ENCODE results near the gene TPCN1.
A peak's percentile ranks its signal among the peaks of the same experiment; 100 is the strongest.

Gene TPCN1

DNA sequence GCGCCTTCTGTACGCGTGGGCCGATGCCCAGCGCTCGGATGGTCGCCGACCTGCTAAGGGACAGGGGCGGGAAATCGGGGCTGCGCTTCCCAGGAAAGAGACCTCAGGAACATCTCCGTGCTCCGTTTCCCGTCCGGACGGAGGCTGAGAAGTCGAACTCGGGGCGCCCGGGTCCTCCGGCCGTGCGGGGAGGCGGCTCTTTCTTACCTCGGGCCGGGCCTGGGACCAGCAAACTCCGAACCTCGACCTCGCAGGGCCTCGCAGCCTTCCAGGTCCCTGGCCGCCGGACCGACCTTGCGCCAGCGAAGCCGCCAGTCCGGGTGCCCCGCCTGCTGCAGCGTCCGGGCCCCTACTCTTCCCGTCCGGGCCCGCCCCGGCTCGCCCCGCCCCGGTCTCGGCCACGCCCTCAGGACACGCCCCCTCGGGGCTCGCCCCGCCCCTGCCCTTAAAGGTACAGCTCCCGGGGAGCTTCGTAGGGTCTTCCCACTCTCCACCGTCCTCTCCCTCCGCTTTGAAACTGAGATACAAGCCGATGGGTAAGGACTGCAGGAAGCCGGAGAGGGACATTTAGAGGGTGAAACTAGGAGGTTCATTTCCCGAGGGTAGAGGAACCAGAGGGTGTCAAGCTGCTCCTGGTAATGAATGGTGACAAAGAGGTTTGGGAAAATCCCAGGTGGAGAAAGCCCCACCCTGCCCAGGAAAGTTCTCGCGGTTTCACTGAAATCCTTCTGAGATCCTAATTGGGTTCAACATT is 113.7 kb downstream of the TPCN1 start, which contains the start of gene SLC8B1:
Gene SLC8B1, minus strand, starts transcription at position 324 of the 754 bp plus-strand sequence. CDS start 2,231 bp downstream, outside the sequence.
- no peaks in the 10 kb centered on the region for H3K4me1 ChIP-seq (ENCODE audit: control insufficient read depth, insufficient read depth, low read length)
- 2% methylated on average over 62 of the region's 62 CpGs for WGBS, 2 experiments
- no peaks in the 10 kb centered on the region for H3K36me3 ChIP-seq (ENCODE audit: control insufficient read depth, insufficient read depth, low read length)
- peak within 1 kb of the TSS; percentile 48 for H3K4me3 ChIP-seq (ENCODE audit: insufficient read depth, low read depth, low read length)
- H3K27me3 ChIP-seq (ENCODE audit: control insufficient read depth, insufficient read depth, low read length, poor library complexity, severe bottlenecking) = peaks cover 26% of the 10 kb centered on the region
- no peaks in the 10 kb centered on the region for H3K9me3 ChIP-seq (ENCODE audit: control insufficient read depth, low read length)
- H3K27ac ChIP-seq (ENCODE audit: insufficient read depth, low read depth, low read length, poor library complexity, severe bottlenecking) = no peak within 1 kb of the TSS

- H3K27me3 ChIP-seq (ENCODE audit: control insufficient read depth, insufficient read depth, low read length, poor library complexity, severe bottlenecking) = peaks cover 12% of the 10 kb centered on the region
- no peaks in the 10 kb centered on the region for H3K4me1 ChIP-seq (ENCODE audit: control insufficient read depth, insufficient read depth, low read length)
- no peaks in the 10 kb centered on the region for H3K9me3 ChIP-seq (ENCODE audit: control insufficient read depth, low read length)
- no peaks in the 10 kb centered on the region for H3K36me3 ChIP-seq (ENCODE audit: control insufficient read depth, insufficient read depth, low read length)
- 92 to 99% methylated on average over 5 of the region's 5 CpGs for WGBS, 2 experiments
- H3K4me3 ChIP-seq (ENCODE audit: insufficient read depth, low read depth, low read length) = no peak overlapping the region
- H3K27ac ChIP-seq (ENCODE audit: insufficient read depth, low read depth, low read length, poor library complexity, severe bottlenecking) = no peak overlapping the region
Observed at GRCh38 chr12:113339540-113339939, 118.3 kb downstream of the TPCN1 start.

DNA sequence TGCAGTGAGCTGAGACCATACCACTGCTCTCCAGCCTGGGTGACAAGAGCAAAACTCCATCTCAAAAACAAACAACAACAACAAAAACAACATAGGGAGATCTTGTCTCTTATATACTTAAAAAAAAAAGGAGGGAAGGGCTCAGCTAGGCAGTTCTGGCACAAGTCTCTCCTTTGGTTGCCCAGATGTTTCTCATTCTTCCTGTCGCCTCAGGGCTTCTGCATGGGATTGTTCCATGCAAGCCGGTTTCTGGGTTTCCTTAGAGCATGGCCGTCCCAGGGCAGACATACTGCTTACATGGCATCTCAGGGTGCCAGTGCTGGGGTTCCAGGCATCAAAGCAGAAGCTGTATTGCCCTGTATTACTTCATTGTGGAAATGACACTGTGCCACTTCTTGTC is 118.8 kb downstream of the TPCN1 start:
- whole genome bisulfite sequencing, 2 experiments = 91 to 92% methylated on average over 3 of the region's 3 CpGs
- Histone ChIP-seq H3K27me3 (ENCODE audit: control insufficient read depth, insufficient read depth, low read length, poor library complexity, severe bottlenecking) (peaks cover 8% of the 10 kb centered on the region), H3K27ac (ENCODE audit: insufficient read depth, low read depth, low read length, poor library complexity, severe bottlenecking) (no peak overlapping the region), H3K9me3 (ENCODE audit: control insufficient read depth, low read length) (no peaks in the 10 kb centered on the region), H3K36me3 (ENCODE audit: control insufficient read depth, insufficient read depth, low read length) (no peaks in the 10 kb centered on the region), H3K4me3 (ENCODE audit: insufficient read depth, low read depth, low read length) (no peak overlapping the region), H3K4me1 (ENCODE audit: control insufficient read depth, insufficient read depth, low read length) (no peaks in the 10 kb centered on the region)

GRCh38 chr12:113341535-113341934 is 120.3 kb downstream of the TPCN1 start:
- Histone ChIP-seq H3K27me3 (ENCODE audit: control insufficient read depth, insufficient read depth, low read length, poor library complexity, severe bottlenecking) (no peaks in the 10 kb centered on the region), H3K4me1 (ENCODE audit: control insufficient read depth, insufficient read depth, low read length) (no peaks in the 10 kb centered on the region), H3K27ac (ENCODE audit: insufficient read depth, low read depth, low read length, poor library complexity, severe bottlenecking) (no peak overlapping the region), H3K9me3 (ENCODE audit: control insufficient read depth, low read length) (no peaks in the 10 kb centered on the region), H3K36me3 (ENCODE audit: control insufficient read depth, insufficient read depth, low read length) (no peaks in the 10 kb centered on the region), H3K4me3 (ENCODE audit: insufficient read depth, low read depth, low read length) (no peak overlapping the region)
- 89 to 93% methylated on average over 6 of the region's 6 CpGs for WGBS, 2 experiments

GRCh38 chr12:113345318-113345717 is 124.1 kb downstream of the TPCN1 start:
- Histone ChIP-seq H3K9me3 (ENCODE audit: control insufficient read depth, low read length) (no peaks in the 10 kb centered on the region), H3K4me3 (ENCODE audit: insufficient read depth, low read depth, low read length) (no peak overlapping the region), H3K36me3 (ENCODE audit: control insufficient read depth, insufficient read depth, low read length) (no peaks in the 10 kb centered on the region), H3K27me3 (ENCODE audit: control insufficient read depth, insufficient read depth, low read length, poor library complexity, severe bottlenecking) (no peaks in the 10 kb centered on the region), H3K4me1 (ENCODE audit: control insufficient read depth, insufficient read depth, low read length) (peaks cover 3% of the 10 kb centered on the region), H3K27ac (ENCODE audit: insufficient read depth, low read depth, low read length, poor library complexity, severe bottlenecking) (no peak overlapping the region)
- WGBS, 2 experiments = 92 to 93% methylated on average over 6 of the region's 6 CpGs

GRCh38 chr12:113346353-113346752 is 125.1 kb downstream of the TPCN1 start:
- no peaks in the 10 kb centered on the region for H3K36me3 ChIP-seq (ENCODE audit: control insufficient read depth, insufficient read depth, low read length)
- H3K4me1 ChIP-seq (ENCODE audit: control insufficient read depth, insufficient read depth, low read length) = peaks cover 3% of the 10 kb centered on the region
- WGBS, 2 experiments = 93 to 95% methylated on average over 5 of the region's 5 CpGs
- no peak overlapping the region for H3K27ac ChIP-seq (ENCODE audit: insufficient read depth, low read depth, low read length, poor library complexity, severe bottlenecking)
- H3K27me3 ChIP-seq (ENCODE audit: control insufficient read depth, insufficient read depth, low read length, poor library complexity, severe bottlenecking) = no peaks in the 10 kb centered on the region
- H3K4me3 ChIP-seq (ENCODE audit: insufficient read depth, low read depth, low read length) = no peak overlapping the region
- no peaks in the 10 kb centered on the region for H3K9me3 ChIP-seq (ENCODE audit: control insufficient read depth, low read length)

GRCh38 chr12:113347107-113347506 is 125.8 kb downstream of the TPCN1 start:
- no peaks in the 10 kb centered on the region for H3K27me3 ChIP-seq (ENCODE audit: control insufficient read depth, insufficient read depth, low read length, poor library complexity, severe bottlenecking)
- no peaks in the 10 kb centered on the region for H3K9me3 ChIP-seq (ENCODE audit: control insufficient read depth, low read length)
- no peak overlapping the region for H3K4me3 ChIP-seq (ENCODE audit: insufficient read depth, low read depth, low read length)
- H3K27ac ChIP-seq (ENCODE audit: insufficient read depth, low read depth, low read length, poor library complexity, severe bottlenecking) = no peak overlapping the region
- H3K4me1 ChIP-seq (ENCODE audit: control insufficient read depth, insufficient read depth, low read length) = peaks cover 3% of the 10 kb centered on the region
- 92 to 94% methylated on average over 3 of the region's 3 CpGs for WGBS, 2 experiments
- no peaks in the 10 kb centered on the region for H3K36me3 ChIP-seq (ENCODE audit: control insufficient read depth, insufficient read depth, low read length)

DNA sequence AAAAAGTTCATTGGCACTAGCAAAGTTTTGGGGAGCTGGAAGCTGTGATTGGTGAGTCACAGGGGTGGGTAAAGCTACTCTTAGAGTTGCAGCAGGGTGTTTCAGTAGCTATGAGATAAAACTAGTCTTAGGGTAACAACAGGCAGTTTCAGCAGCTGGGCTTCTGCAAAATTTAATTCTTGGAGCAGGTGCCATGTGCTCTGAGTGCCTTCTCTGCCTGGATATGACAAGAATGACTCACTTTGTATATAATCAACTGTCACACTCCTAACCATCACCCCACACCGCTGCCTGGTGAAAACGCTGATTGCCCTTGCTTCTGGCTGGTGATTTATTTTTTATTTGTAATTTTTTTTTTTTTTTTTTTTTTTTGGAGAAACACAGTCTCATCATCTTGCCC is 126.6 kb downstream of the TPCN1 start:
- WGBS, 2 experiments = 100% methylated on average over 1 of the region's 2 CpGs; no CpG with 5 or more reads in 1 of the 2 experiments
- H3K27me3 ChIP-seq (ENCODE audit: control insufficient read depth, insufficient read depth, low read length, poor library complexity, severe bottlenecking) = no peaks in the 10 kb centered on the region
- no peak overlapping the region for H3K27ac ChIP-seq (ENCODE audit: insufficient read depth, low read depth, low read length, poor library complexity, severe bottlenecking)
- no peak overlapping the region for H3K4me3 ChIP-seq (ENCODE audit: insufficient read depth, low read depth, low read length)
- peaks cover 3% of the 10 kb centered on the region for H3K4me1 ChIP-seq (ENCODE audit: control insufficient read depth, insufficient read depth, low read length)
- H3K9me3 ChIP-seq (ENCODE audit: control insufficient read depth, low read length) = no peaks in the 10 kb centered on the region
- no peaks in the 10 kb centered on the region for H3K36me3 ChIP-seq (ENCODE audit: control insufficient read depth, insufficient read depth, low read length)
